Activated CD4-positive, alpha-beta T cell treated with anti-CD3 and anti-CD28 coated beads, Interleukin-2, amount 50 U/mL, for 24 hours (primary cell): Measurements from ENCODE around the gene PRKAA1.
"Not testable (repeated sequence)": the region's sequence is repeated elsewhere in the genome, so short reads cannot be mapped to it uniquely, and the experiment has no call there.

ENCODE experiments used
- DNase-seq, 2 donors: peaks; one replicate each; pipeline ENCODE4 v3.0.0-alpha.2; 2020; ENCODE audit warnings: low read depth in 1 of 2, low spot score in 1 of 2

Gene PRKAA1

DNA sequence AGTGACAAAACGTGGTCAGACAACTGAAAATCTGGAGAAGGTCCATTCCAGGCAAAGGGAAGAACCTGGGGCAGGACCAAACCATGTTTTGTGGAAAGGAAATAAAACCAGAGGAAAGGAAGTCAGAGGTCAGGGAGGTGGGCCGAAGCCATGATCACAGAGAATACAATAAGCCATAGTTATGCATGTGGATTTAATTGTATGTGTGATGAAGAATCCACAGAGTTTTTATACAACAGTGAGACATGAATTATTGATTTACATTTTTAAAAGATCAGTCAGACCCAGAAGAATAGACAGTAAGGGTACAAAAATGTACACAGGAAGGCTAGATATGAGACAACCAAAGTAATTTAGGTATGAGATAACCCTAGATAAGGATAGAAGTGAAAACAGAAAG is 63.2 kb downstream of the PRKAA1 start:
- DNase-seq, result no peak

DNA sequence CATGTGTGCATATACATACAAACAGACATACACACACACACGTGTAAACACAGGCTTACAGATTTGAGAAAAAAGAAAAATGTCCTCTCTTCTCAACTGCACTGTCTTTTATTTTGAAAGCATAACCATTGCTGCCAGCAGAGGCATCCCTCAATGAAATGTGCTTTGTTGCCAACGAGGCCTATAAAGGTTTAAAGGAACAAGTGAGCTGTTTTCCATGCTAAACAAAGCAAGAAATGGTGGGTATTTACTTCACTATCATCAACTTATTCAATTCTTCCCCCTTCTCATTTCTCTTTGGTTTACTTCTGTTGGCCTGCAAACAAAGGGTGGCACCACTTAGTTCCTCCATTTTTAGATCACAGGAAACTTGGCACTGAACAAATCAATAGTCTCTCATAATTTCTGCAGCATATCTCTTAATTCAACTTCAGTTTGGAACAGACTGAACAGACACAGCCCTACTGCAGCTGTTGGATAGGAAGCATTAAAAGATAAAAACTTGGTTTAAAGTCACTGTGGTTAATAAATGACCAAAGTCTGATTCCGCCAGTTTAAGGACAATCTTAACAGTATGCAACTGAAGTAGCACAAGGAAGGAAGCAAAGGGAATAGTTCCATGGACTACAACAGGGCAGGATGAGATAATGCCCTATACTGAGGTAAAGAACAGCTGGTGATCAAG is 64.2 kb downstream of the PRKAA1 start:
- DNase-seq, result no peak

DNA sequence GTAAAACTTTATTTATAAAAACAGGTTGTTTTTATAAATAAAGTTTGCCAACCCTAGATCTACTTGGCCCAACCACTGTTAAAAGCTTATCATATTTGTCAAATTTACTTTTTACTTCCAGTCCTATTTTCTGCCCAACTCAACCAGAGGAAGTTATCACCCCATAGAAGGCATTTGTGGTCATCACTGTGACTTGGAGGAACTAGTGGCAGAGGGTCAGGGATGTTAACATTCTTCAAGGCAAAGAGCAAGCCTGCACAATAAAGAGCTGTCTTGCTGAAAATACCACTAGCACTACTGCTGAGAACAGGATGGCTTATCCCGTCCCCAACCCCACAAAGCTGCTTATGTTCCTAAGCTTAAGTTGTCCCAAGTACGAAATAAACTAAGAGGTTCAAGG is 64.7 kb downstream of the PRKAA1 start:
- no peak for DNase-seq

DNA sequence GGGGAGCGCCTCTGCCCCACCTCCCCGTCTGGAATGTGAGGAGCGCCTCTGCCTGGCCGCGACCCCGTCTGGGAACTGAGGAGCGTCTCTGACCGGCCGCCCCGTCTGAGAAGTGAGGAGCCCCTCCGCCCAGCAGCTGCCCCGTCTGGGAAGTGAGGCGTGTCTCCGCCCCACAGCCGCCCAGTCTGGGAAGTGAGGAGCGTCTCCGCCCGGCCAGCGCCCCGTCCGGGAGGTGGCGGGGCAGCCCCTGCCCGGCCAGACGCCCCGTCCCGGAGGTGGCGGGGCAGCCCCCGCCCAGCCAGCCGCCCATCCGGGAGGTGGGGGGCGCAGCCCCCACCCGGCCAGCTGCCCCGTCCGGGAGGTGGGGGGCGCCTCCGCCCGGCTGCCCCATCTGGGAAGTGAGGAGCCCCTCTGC is 75.7 kb downstream of the PRKAA1 start:
- not testable (repeated sequence) for DNase-seq

DNA sequence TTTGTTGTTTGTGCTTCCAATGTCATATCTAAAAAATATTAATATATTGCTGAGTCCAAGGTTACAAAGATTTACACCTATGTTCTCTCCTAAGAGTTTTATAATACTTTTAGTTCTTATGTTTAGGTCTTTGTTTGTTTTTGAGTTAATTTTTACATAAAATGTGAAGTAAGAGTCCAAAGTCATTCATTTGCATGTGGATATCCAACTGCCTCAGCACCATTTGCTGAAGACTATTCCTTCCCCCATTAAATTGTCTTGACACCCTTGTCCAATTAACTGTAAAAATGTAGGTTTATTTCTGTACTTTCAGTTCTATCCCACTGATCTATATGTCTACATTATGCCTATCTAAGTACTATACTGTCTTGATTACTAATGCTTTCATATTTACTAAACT is 78.1 kb downstream of the PRKAA1 start:
- DNase-seq, result no peak

DNA sequence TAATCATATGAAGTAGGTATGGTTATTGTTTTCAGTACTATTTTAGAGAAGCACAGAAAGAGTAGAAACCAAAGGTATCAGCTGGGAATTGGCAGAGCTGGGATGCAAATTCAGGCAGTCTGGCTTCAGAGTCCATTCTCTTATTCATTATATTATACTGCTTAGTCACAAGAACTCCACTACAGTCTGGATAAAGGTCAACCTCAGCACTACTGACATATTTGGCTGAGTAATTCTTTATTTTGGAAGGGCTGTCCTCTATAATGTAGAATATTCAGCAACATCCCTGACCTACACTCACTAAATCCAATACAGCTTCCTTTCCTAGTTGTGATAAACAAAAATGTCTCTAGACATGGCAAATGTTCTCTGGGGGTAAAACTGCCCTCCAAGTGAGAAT is 80.9 kb downstream of the PRKAA1 start:
- DNase-seq, result no peak

DNA sequence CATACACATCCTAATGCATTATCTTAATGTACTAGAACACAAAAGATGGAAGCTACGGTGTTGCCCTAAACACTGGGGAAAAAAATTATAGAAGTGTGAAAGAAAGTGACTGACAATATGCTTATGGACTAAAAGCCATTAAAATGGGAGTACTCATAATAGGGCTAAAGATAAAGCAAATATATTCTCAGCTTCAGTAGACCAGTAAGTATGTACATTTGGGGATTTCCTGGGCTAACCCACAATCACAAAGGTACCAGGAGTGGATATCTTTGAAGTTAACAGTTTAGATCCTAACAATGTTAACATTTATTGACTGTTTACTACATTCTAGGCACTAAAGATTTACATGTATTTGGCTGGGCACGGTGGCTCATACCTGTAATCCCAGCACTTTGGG is 81.6 kb downstream of the PRKAA1 start:
- DNase-seq, result no peak

DNA sequence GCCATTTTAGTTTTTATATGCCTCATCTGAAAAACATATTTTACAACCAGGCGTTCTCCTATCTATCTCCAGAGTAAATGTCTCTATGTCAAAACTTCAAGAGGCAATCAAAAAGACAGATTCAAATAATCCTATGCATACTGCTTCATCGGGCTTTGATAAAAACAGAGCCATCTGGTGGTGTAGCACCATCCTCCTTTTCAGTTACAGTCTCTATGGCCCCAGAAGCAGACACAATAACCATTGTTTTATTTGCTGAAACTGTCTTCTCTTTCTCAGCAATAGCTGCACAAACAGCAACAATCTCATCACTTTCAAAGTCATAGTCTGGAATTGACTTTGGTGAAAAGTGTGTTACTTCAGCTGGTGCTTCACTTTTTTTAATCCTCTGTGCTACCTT is 82.2 kb downstream of the PRKAA1 start:
- no peak for DNase-seq

DNA sequence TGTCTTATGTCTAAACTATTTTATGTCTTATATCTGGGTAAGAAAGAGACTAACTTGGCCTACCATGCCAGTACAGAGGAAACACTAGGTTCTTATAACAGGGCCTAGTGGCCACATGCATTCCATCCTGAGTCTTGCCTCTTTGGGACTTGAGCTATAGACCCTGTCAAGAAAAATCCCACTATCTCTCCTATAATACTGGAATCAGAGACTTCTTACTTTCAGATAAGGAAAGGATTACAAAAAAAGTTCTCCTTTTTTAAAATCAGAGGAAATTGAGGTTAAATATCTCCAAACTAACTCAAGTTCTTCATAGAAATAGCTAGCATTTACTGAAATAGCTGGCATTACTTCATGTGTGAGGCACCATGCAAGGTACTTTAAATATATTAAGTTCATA is 84.2 kb downstream of the PRKAA1 start:
- DNase-seq, result no peak

DNA sequence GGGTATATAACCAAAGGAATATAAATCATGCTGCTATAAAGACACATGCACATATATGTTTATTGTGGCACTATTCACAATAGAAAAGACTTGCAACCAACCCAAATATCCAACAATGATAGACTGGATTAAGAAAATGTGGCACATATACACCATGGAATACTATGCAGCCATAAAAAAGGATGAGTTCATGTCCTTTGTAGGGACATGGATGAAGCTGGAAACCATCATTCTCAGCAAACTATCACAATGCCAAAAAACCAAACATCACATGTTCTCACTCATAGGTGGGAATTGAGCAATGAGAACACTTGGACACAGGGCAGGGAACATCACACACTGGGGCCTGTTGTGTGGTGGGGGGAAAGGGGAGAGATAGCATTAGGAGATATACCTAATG is 87.6 kb downstream of the PRKAA1 start:
- not testable (repeated sequence) for DNase-seq
